HEK293 (cell line): ENCODE measurements around the gene PBX2.

ENCODE experiments used
- CTCF ChIA-PET: fragments of 350-600 bp; formaldehyde crosslinking; extraction: SDS; loops from one replicate; lab custom pipeline; 2021; ENCODE audit warnings: antibody characterized with exemption; lab: Yijun Ruan, JAX
- POLR2A ChIA-PET: fragments of 300-600 bp; formaldehyde crosslinking; extraction: SDS; loops from one replicate; lab custom pipeline; 2020; ENCODE audit warnings: antibody characterized with exemption, inconsistent platforms; lab: Yijun Ruan, JAX
- H3K27ac ChIP-seq: fragments of 200-500 bp; sonication (Bioruptor generic); 2 replicates; pipeline ENCODE4 v1.5.1; 2014; ENCODE audit warnings: low read depth, low read length, control low read depth, inconsistent platforms; ENCODE audit errors: extremely low read depth
- H3K36me3 ChIP-seq, 2 experiments: fragments of 200-500 bp in 1 of 2; sonication (Bioruptor generic) in 1 of 2; 1 replicate in 1 of 2; 2 replicates in 1 of 2; pipeline ENCODE4 v1.5.1; 2014 to 2017; ENCODE audit warnings: inconsistent platforms in 2 of 2, low read length in 2 of 2; ENCODE audit not compliant: control insufficient read depth in 2 of 2, insufficient read depth in 1 of 2
- H3K4me1 ChIP-seq: fragments of 200-500 bp; sonication (Bioruptor generic); 2 replicates; pipeline ENCODE4 v1.5.1; 2014; ENCODE audit warnings: mild to moderate bottlenecking, low read length, inconsistent platforms; ENCODE audit not compliant: control insufficient read depth, insufficient read depth
- H3K4me3 ChIP-seq: 2 replicates; pipeline ENCODE4 v1.5.1; 2011; ENCODE audit warnings: low read depth, mild to moderate bottlenecking, control low read depth, low read length, moderate library complexity
- H3K9me3 ChIP-seq: fragments of 200-500 bp; sonication (Bioruptor generic); 2 replicates; pipeline ENCODE4 v1.5.1; 2014; ENCODE audit warnings: low read depth, low read length, inconsistent platforms; ENCODE audit not compliant: control insufficient read depth, insufficient read depth
- GLI2 ChIP-seq: fragments of 450-650 bp; formaldehyde crosslinking; IDR thresholded peaks from 2 replicates; pipeline ENCODE4; 2017; ENCODE audit warnings: missing biosample characterization, missing genetic modification characterization, low read depth, borderline replicate concordance
- HOXA7 ChIP-seq: sonication (generic); formaldehyde crosslinking; IDR thresholded peaks from 2 replicates; pipeline ENCODE4 v1.8.1; 2022; ENCODE audit warnings: missing genetic modification reagents, borderline replicate concordance
- KLF1 ChIP-seq: fragments of 450-650 bp; formaldehyde crosslinking; IDR thresholded peaks from 2 replicates; pipeline ENCODE4 v1.5.1; 2016; ENCODE audit warnings: missing biosample characterization, missing genetic modification characterization
- KLF7 ChIP-seq: fragments of 450-650 bp; formaldehyde crosslinking; IDR thresholded peaks from 2 replicates; pipeline ENCODE4 v1.5.1; 2016; ENCODE audit warnings: missing biosample characterization, missing genetic modification characterization, borderline replicate concordance
- WT1 ChIP-seq: fragments of 450-650 bp; formaldehyde crosslinking; IDR thresholded peaks from 2 replicates; pipeline ENCODE4 v1.5.1; 2016; ENCODE audit warnings: missing biosample characterization, missing genetic modification characterization
- YY1 ChIP-seq: fragments of 450-650 bp; formaldehyde crosslinking; IDR thresholded peaks from 2 replicates; pipeline ENCODE4 v1.5.1; 2018; ENCODE audit warnings: missing biosample characterization, missing genetic modification characterization
- ZBTB20 ChIP-seq: fragments of 450-650 bp; formaldehyde crosslinking; IDR thresholded peaks from 2 replicates; pipeline ENCODE4 v1.5.1; 2016; ENCODE audit warnings: missing biosample characterization, missing genetic modification characterization
- ZNF23 ChIP-seq: fragments of 450-650 bp; formaldehyde crosslinking; IDR thresholded peaks from 2 replicates; pipeline ENCODE4 v1.5.1; 2016; ENCODE audit warnings: missing biosample characterization, missing genetic modification characterization, borderline replicate concordance
- ZNF366 ChIP-seq: fragments of 450-650 bp; formaldehyde crosslinking; conservative IDR thresholded peaks from 2 replicates; pipeline ENCODE4 v1.5.1; 2016; ENCODE audit warnings: missing biosample characterization, missing genetic modification characterization
- ZNF426 ChIP-seq: fragments of 450-650 bp; formaldehyde crosslinking; IDR thresholded peaks from 2 replicates; pipeline ENCODE4 v1.5.1; 2017; ENCODE audit warnings: missing biosample characterization, missing genetic modification characterization, mild to moderate bottlenecking, inconsistent platforms, moderate library complexity
- ZNF544 ChIP-seq: fragments of 450-650 bp; formaldehyde crosslinking; IDR thresholded peaks from 2 replicates; pipeline ENCODE4 v1.5.0; 2017; ENCODE audit warnings: missing biosample characterization, missing genetic modification characterization
- ZNF707 ChIP-seq: fragments of 450-650 bp; formaldehyde crosslinking; IDR thresholded peaks from 2 replicates; pipeline ENCODE4 v1.5.1; 2016; ENCODE audit warnings: missing biosample characterization, missing genetic modification characterization
- TF ChIP-seq, protein P1 (sequence below): fragments of 450-650 bp; formaldehyde crosslinking; IDR thresholded peaks from 2 replicates; pipeline ENCODE4 v1.5.1; 2017; ENCODE audit warnings: missing biosample characterization, missing genetic modification characterization
- TF ChIP-seq, protein P2 (sequence below): fragments of 450-650 bp; formaldehyde crosslinking; IDR thresholded peaks from 2 replicates; pipeline ENCODE4 v1.5.1; 2016; ENCODE audit warnings: missing biosample characterization, missing genetic modification characterization
- TF ChIP-seq, protein P3 (sequence below): fragments of 450-650 bp; formaldehyde crosslinking; IDR thresholded peaks from 2 replicates; pipeline ENCODE4 v1.5.1; 2017; ENCODE audit warnings: missing biosample characterization, missing genetic modification characterization
- TF ChIP-seq, protein P4 (sequence below): fragments of 450-650 bp; formaldehyde crosslinking; IDR thresholded peaks from 2 replicates; pipeline ENCODE4 v1.5.1; 2016; ENCODE audit warnings: missing biosample characterization, missing genetic modification characterization
- TF ChIP-seq, protein P5 (sequence below): fragments of 450-650 bp; formaldehyde crosslinking; IDR thresholded peaks from 2 replicates; pipeline ENCODE4 v1.5.1; 2016; ENCODE audit warnings: missing biosample characterization, missing genetic modification characterization
- TF ChIP-seq, protein P6 (sequence below): fragments of 450-650 bp; formaldehyde crosslinking; IDR thresholded peaks from 2 replicates; pipeline ENCODE4 v1.5.1; 2016; ENCODE audit warnings: missing biosample characterization, missing genetic modification characterization, low read depth

PBX2 gene

DNA sequence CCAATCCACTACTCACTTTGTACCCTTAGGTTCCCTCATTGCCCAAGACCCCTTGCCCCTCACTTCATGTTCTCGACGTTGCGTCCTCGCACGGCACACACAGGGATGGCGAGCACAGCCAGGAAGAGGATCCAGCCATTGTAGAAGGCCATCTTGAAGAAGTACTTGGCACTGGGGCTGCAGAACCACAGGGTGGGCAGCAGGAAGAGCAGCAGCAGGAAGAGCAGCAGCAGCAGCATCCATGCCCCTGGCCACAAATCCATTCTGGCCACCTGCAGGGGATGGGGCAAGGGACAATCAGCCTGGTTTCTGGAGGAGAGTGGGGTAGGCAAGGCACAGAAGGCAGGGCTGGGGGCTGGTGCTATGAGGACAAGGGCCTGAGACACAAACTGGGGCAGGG lies 18.8 kb downstream of the PBX2 start (continued):
- no peak for TF ChIP-seq WT1 (tag by site-specific recombination)
- TF ChIP-seq YY1 (tag by site-specific recombination): no peak
- no peak for TF ChIP-seq KLF1 (tag by site-specific recombination)
- TF ChIP-seq ZNF544 (tag by site-specific recombination): no peak
- TF ChIP-seq, protein P1, sequence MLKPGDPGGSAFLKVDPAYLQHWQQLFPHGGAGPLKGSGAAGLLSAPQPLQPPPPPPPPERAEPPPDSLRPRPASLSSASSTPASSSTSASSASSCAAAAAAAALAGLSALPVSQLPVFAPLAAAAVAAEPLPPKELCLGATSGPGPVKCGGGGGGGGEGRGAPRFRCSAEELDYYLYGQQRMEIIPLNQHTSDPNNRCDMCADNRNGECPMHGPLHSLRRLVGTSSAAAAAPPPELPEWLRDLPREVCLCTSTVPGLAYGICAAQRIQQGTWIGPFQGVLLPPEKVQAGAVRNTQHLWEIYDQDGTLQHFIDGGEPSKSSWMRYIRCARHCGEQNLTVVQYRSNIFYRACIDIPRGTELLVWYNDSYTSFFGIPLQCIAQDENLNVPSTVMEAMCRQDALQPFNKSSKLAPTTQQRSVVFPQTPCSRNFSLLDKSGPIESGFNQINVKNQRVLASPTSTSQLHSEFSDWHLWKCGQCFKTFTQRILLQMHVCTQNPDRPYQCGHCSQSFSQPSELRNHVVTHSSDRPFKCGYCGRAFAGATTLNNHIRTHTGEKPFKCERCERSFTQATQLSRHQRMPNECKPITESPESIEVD: no peak
- TF ChIP-seq, protein P2, sequence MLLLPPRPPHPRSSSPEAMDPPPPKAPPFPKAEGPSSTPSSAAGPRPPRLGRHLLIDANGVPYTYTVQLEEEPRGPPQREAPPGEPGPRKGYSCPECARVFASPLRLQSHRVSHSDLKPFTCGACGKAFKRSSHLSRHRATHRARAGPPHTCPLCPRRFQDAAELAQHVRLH (tag by site-specific recombination): no peak
- no peak for TF ChIP-seq ZNF426
- no peak for TF ChIP-seq ZNF23 (tag by site-specific recombination)
- no peak for TF ChIP-seq KLF7 (tag by site-specific recombination)
- TF ChIP-seq GLI2 (tag by site-specific recombination): no peak
- TF ChIP-seq, all 188 proteins: peak for 0

DNA sequence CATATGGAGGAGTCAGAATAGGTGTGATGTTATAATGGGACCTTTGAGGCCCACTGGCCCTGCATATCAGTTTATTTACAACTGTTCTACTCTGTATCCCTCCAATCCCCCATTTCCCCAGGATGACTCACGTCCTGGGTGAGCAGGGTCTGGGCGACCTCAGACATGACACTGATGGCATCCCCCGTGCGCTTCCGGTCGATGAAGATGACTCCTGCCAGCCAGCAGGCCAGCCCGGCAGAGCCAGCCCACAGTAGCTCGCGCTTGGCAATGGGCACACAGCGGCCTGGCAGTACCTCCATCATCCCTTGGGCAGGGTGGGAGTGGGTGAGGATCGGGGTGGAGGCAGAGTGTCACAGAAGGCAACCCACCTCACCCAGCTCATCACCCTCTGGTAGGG lies 19.7 kb downstream of the PBX2 start:
- Histone ChIP-seq H3K9me3 (no peaks in the 10 kb centered on the region), H3K36me3 (peaks cover 15 to 69% of the 10 kb centered on the region in 2 experiments; a peak in 2 of 3 replicates), H3K27ac (no peak overlapping the region), H3K4me3 (no peak overlapping the region), H3K4me1 (no peaks in the 10 kb centered on the region; the same call in 1 of the 2 replicates)
- CTCF ChIA-PET: interaction anchor here (1.0 to 1.1 kb wide), 2 partner anchors 25 to 53 kb away, joined by 3 read pairs; no protein-coding TSS in a partner anchor
- TF ChIP-seq, protein P3, sequence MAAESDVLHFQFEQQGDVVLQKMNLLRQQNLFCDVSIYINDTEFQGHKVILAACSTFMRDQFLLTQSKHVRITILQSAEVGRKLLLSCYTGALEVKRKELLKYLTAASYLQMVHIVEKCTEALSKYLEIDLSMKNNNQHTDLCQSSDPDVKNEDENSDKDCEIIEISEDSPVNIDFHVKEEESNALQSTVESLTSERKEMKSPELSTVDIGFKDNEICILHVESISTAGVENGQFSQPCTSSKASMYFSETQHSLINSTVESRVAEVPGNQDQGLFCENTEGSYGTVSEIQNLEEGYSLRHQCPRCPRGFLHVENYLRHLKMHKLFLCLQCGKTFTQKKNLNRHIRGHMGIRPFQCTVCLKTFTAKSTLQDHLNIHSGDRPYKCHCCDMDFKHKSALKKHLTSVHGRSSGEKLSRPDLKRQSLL (tag by site-specific recombination): no peak
- TF ChIP-seq, protein P4, sequence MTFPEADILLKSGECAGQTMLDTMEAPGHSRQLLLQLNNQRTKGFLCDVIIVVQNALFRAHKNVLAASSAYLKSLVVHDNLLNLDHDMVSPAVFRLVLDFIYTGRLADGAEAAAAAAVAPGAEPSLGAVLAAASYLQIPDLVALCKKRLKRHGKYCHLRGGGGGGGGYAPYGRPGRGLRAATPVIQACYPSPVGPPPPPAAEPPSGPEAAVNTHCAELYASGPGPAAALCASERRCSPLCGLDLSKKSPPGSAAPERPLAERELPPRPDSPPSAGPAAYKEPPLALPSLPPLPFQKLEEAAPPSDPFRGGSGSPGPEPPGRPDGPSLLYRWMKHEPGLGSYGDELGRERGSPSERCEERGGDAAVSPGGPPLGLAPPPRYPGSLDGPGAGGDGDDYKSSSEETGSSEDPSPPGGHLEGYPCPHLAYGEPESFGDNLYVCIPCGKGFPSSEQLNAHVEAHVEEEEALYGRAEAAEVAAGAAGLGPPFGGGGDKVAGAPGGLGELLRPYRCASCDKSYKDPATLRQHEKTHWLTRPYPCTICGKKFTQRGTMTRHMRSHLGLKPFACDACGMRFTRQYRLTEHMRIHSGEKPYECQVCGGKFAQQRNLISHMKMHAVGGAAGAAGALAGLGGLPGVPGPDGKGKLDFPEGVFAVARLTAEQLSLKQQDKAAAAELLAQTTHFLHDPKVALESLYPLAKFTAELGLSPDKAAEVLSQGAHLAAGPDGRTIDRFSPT (tag by site-specific recombination): peak; percentile 21; the same call in 1 of the 2 replicates
- POLR2A ChIA-PET: interaction anchor here (1.9 to 2.0 kb wide), 2 partner anchors 20 to 42 kb away, joined by 6 to 9 read pairs; partner anchors contain the start of genes ATF6B and PBX2

DNA sequence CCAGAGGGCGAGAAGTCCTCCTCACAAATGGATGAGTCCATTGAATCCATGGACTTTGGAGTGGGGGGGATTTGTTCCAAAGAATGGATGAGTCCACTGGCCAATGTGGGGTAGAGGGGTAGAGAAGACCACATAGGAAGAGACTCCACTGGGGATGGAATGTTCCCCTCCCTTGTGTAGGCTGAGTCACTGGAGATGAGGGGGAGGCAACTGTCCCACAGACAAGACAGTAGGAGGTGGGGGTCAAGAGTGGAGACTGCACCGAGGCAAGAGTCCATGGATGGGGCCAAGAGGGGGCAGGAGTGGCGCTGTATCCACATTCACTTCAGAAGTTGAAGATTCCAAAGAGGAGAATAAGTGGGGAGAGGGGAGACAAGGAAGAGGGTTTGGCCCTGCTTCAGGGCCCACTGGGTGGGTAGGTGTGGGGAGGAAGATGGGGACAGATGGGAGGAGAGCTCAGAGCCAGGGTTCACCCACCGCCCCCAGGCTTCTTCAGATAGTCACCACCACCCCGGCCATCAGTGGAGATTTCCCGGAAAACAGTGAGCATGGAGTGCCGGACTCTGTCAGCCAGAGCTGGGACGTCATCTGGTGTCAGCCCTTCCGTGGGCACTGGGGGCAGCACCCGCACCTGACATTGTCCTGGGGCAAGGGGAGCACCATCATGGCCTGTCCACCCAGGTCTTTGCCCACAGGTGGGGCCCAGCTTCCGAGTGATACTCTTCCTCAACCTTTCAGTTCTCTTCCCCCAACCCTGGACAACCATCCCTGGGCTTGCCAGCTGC lies 21.0 kb downstream of the PBX2 start:
- peaks cover 15 to 69% of the 10 kb centered on the region in 2 experiments; a peak in 2 of 3 replicates for H3K36me3 ChIP-seq
- POLR2A ChIA-PET: interaction anchor here (0.7 to 2.0 kb wide), 6 partner anchors 8 to 41 kb away, joined by 3 to 9 read pairs (median 5); partner anchors contain the start of genes ATF6B and PBX2
- H3K4me1 ChIP-seq: no peaks in the 10 kb centered on the region
- no peak overlapping the region for H3K4me3 ChIP-seq
- CTCF ChIA-PET: interaction anchor here (0.6 to 1.3 kb wide), 4 partner anchors 24 to 58 kb away, joined by 3 to 7 read pairs (median 3); partner anchors contain the start of gene GPSM3
- no peaks in the 10 kb centered on the region for H3K9me3 ChIP-seq
- H3K27ac ChIP-seq: no peak overlapping the region
- TF ChIP-seq, protein P5, sequence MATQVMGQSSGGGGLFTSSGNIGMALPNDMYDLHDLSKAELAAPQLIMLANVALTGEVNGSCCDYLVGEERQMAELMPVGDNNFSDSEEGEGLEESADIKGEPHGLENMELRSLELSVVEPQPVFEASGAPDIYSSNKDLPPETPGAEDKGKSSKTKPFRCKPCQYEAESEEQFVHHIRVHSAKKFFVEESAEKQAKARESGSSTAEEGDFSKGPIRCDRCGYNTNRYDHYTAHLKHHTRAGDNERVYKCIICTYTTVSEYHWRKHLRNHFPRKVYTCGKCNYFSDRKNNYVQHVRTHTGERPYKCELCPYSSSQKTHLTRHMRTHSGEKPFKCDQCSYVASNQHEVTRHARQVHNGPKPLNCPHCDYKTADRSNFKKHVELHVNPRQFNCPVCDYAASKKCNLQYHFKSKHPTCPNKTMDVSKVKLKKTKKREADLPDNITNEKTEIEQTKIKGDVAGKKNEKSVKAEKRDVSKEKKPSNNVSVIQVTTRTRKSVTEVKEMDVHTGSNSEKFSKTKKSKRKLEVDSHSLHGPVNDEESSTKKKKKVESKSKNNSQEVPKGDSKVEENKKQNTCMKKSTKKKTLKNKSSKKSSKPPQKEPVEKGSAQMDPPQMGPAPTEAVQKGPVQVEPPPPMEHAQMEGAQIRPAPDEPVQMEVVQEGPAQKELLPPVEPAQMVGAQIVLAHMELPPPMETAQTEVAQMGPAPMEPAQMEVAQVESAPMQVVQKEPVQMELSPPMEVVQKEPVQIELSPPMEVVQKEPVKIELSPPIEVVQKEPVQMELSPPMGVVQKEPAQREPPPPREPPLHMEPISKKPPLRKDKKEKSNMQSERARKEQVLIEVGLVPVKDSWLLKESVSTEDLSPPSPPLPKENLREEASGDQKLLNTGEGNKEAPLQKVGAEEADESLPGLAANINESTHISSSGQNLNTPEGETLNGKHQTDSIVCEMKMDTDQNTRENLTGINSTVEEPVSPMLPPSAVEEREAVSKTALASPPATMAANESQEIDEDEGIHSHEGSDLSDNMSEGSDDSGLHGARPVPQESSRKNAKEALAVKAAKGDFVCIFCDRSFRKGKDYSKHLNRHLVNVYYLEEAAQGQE (tag by site-specific recombination): no peak
- TF ChIP-seq, protein P6, sequence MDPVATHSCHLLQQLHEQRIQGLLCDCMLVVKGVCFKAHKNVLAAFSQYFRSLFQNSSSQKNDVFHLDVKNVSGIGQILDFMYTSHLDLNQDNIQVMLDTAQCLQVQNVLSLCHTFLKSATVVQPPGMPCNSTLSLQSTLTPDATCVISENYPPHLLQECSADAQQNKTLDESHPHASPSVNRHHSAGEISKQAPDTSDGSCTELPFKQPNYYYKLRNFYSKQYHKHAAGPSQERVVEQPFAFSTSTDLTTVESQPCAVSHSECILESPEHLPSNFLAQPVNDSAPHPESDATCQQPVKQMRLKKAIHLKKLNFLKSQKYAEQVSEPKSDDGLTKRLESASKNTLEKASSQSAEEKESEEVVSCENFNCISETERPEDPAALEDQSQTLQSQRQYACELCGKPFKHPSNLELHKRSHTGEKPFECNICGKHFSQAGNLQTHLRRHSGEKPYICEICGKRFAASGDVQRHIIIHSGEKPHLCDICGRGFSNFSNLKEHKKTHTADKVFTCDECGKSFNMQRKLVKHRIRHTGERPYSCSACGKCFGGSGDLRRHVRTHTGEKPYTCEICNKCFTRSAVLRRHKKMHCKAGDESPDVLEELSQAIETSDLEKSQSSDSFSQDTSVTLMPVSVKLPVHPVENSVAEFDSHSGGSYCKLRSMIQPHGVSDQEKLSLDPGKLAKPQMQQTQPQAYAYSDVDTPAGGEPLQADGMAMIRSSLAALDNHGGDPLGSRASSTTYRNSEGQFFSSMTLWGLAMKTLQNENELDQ: no peak
- TF ChIP-seq ZBTB20 (tag by site-specific recombination): no peak
- TF ChIP-seq HOXA7 (CRISPR knock-in tag): no peak
- no peak for TF ChIP-seq ZNF707 (tag by site-specific recombination)
- 0 out of 2 replicates have a peak, but pooled peaks have one; percentile 40 for TF ChIP-seq WT1 (tag by site-specific recombination)
- TF ChIP-seq ZNF366 (tag by site-specific recombination): no peak
